Skeletal muscle tissue (tissue), 4 donors: ENCODE measurements around the gene MRPS26. TPM values are rescaled to one million over a fixed set of nuclear protein-coding genes. Genes with fewer than 3 reads are reported as not detected.

Source experiments
- H3K27ac ChIP-seq: one replicate; pipeline ENCODE4 v1.7.0; 2013; ENCODE audit warnings: mild to moderate bottlenecking, low read depth, low read length, inconsistent platforms
- H3K27me3 ChIP-seq, 3 donors: one replicate each; pipeline ENCODE4 v1.7.0; 2013; ENCODE audit warnings: low read length in 3 of 3; ENCODE audit not compliant: control insufficient read depth in 3 of 3, insufficient read depth in 3 of 3
- H3K36me3 ChIP-seq, 3 donors: one replicate each; pipeline ENCODE4 v1.7.0; 2013; ENCODE audit warnings: low read length in 3 of 3; ENCODE audit not compliant: control insufficient read depth in 3 of 3, insufficient read depth in 3 of 3
- H3K4me1 ChIP-seq, 3 donors: one replicate each; pipeline ENCODE4 v1.7.0; 2013; ENCODE audit warnings: low read length in 3 of 3, mild to moderate bottlenecking in 3 of 3; ENCODE audit not compliant: control insufficient read depth in 3 of 3, insufficient read depth in 3 of 3
- H3K4me3 ChIP-seq, 3 donors: one replicate each; pipeline ENCODE4 v1.7.0; 2013; ENCODE audit warnings: low read length in 3 of 3
- H3K9ac ChIP-seq, 3 donors: one replicate each; pipeline ENCODE4 v1.7.0; 2013; ENCODE audit warnings: low read length in 3 of 3, mild to moderate bottlenecking in 3 of 3, moderate library complexity in 2 of 3, low read depth in 1 of 3
- H3K9me3 ChIP-seq, 3 donors: one replicate each; pipeline ENCODE4 v1.7.0; 2013; ENCODE audit warnings: low read length in 3 of 3; ENCODE audit not compliant: control insufficient read depth in 3 of 3
- total RNA-seq: library from RNA; depleted of rRNA; stranded (reverse); fragments of >200 nt; gene quantifications from one replicate; pipeline ENCODE4 v1.2.3, GENCODE V29; 2014
- donor health status: Osteomylitis.

MRPS26 gene
- total RNA-seq, 1 donor from 2014 or later: 25.6 TPM

- Histone ChIP-seq H3K36me3 (no peaks in the 10 kb centered on the region), H3K27ac (no peak within 1 kb of the TSS), H3K9me3 (no peaks in the 10 kb centered on the region), H3K9ac (no peak within 1 kb of the TSS), H3K4me3 (no peak within 1 kb of the TSS), H3K27me3 (peaks cover 22 to 31% (median 25%) of the 10 kb centered on the region in 3 donors), H3K4me1 (peaks cover 9 to 15% (median 10%) of the 10 kb centered on the region in 3 donors)
Measured at GRCh38 chr20:3084283-3084985, 38.6 kb downstream of the MRPS26 start, which contains the start of gene AVP. Gene AVP, minus strand, starts transcription at chr20:3084724. Its CDS starts 50 bp downstream, at chr20:3084674.

DNA sequence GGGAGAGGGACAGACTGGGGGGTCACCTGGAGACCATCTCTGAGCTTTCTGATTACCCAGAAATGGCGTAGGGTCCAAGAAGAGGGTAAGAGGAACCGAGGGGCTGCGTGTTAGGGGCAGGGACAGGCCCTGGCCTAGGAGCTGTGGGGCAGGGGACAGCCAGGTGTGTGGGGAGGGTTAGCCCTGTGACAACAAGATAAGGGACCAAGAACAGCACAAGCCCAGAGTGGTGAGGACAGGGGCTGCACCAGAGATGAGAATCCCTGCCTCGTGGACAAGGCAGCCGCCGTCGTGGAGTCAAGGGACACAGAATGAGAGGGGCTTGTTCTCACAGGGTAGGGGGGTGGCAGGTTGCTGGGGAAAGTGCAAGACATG, 39.1 kb downstream of the MRPS26 start:
- Histone ChIP-seq H3K36me3 (no peaks in the 10 kb centered on the region), H3K9ac (no peak overlapping the region), H3K9me3 (no peaks in the 10 kb centered on the region), H3K27me3 (peaks cover 26 to 31% (median 26%) of the 10 kb centered on the region in 3 donors), H3K4me3 (no peak overlapping the region), H3K27ac (no peak overlapping the region), H3K4me1 (peaks cover 9 to 15% (median 10%) of the 10 kb centered on the region in 3 donors)

- Histone ChIP-seq H3K4me1 (peaks cover 7 to 13% (median 7%) of the 10 kb centered on the region in 3 donors), H3K36me3 (no peaks in the 10 kb centered on the region), H3K4me3 (no peak overlapping the region), H3K27me3 (peaks cover 28 to 34% (median 33%) of the 10 kb centered on the region in 3 donors), H3K27ac (no peak overlapping the region), H3K9me3 (no peaks in the 10 kb centered on the region), H3K9ac (no peak overlapping the region)
Measured at GRCh38 chr20:3085571-3086072, 39.8 kb downstream of the MRPS26 start.

DNA sequence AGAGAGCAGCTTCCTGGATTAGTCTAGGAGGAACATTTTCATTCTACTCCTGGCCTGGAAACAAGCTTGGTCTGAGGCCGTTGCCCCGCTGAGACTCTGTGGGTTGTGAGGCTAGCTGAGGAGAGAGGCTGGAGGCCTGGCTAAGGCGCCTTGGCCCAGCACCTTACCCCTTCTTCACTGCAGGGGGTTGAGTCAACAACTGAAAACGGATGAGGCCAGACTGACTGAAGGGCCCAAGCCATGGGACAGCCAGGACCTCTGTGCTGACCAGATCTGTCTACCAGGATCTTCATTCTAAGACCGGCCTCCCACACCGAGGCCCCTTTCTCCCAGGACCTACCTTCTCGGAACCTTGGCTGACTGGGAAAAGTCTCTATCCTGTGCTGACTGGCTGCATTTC, 42.2 kb downstream of the MRPS26 start:
- no peak overlapping the region for H3K4me3 ChIP-seq
- no peak overlapping the region for H3K27ac ChIP-seq
- peaks cover 26 to 34% (median 30%) of the 10 kb centered on the region in 3 donors for H3K27me3 ChIP-seq
- no peaks in the 10 kb centered on the region for H3K9me3 ChIP-seq
- H3K4me1 ChIP-seq: no peaks in the 10 kb centered on the region
- no peak overlapping the region for H3K9ac ChIP-seq
- no peaks in the 10 kb centered on the region for H3K36me3 ChIP-seq

DNA sequence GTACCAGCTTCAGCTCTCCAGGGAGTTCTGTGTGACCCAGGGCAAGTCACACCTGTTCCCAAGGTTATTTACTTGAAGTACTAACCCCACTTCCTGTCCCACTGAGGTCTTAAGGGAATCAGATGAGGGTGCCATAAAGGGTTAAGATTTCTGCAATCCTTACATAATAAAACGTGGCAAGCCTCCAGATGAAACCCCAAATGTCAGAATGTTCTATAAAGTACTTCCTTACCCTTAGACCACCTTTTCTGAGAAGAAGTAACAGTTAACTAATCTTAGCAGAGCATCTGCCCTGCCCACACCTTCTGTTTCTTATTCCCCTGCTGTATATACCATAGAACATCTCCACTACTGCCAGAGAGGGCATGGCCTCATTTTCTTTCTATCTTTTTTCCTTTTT, 44.7 kb downstream of the MRPS26 start:
- Histone ChIP-seq H3K4me1 (no peaks in the 10 kb centered on the region), H3K36me3 (no peaks in the 10 kb centered on the region), H3K27ac (no peak overlapping the region), H3K27me3 (peaks cover 23 to 26% (median 25%) of the 10 kb centered on the region in 3 donors), H3K4me3 (no peak overlapping the region), H3K9me3 (no peaks in the 10 kb centered on the region), H3K9ac (no peak overlapping the region)

DNA sequence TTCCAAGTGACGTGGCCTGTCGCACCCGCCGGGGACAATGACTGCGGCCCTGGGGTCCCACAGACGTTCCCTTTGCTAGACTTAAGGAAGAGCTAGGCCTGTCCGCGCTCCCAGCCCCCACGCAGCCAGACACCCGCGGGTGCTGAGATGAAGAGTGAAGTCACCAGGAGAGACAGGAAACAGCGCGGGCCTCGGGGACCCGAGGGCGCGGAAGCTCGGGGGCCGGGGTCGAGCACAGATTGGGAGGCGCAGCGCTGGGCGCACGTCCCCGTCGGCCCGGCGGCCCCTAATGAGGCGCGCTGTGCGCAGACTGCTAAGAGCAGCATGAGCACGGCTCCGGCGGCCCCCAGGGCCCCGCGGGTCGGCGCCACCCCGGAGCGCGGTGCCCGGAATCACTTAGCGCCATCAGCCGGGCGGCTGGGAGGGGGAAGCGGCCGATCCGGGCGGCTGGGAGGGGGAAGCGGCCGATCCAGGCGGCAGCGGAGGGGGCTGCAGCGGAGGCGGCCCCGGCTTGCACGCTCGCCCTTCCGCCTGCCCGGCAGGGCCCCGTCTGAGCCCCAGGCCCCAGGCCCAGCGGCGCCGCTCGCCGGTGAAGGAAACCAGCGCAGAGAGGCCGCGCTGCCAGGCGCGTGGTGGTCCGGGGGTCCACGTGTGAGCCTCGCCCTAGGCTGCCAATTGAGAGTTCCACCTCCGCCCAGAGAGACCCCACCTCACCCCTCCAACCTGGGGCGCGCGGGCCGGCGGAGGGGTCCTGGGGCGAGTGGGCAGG, 46.9 kb downstream of the MRPS26 start:
- no peaks in the 10 kb centered on the region for H3K36me3 ChIP-seq
- peak overlapping the region in 1 of 3 donors; percentile 35 for H3K4me3 ChIP-seq
- H3K9ac ChIP-seq: no peak overlapping the region
- H3K9me3 ChIP-seq: no peaks in the 10 kb centered on the region
- peaks cover 23 to 26% (median 25%) of the 10 kb centered on the region in 3 donors for H3K27me3 ChIP-seq
- H3K27ac ChIP-seq: no peak overlapping the region
- H3K4me1 ChIP-seq: no peaks in the 10 kb centered on the region

GRCh38 chr20:3093861-3094361, 48.1 kb downstream of the MRPS26 start:
- Histone ChIP-seq H3K9ac (no peak overlapping the region), H3K4me1 (no peaks in the 10 kb centered on the region), H3K4me3 (no peak overlapping the region), H3K9me3 (no peaks in the 10 kb centered on the region), H3K27ac (no peak overlapping the region), H3K27me3 (peaks cover 23 to 26% (median 25%) of the 10 kb centered on the region in 3 donors), H3K36me3 (no peaks in the 10 kb centered on the region)

DNA sequence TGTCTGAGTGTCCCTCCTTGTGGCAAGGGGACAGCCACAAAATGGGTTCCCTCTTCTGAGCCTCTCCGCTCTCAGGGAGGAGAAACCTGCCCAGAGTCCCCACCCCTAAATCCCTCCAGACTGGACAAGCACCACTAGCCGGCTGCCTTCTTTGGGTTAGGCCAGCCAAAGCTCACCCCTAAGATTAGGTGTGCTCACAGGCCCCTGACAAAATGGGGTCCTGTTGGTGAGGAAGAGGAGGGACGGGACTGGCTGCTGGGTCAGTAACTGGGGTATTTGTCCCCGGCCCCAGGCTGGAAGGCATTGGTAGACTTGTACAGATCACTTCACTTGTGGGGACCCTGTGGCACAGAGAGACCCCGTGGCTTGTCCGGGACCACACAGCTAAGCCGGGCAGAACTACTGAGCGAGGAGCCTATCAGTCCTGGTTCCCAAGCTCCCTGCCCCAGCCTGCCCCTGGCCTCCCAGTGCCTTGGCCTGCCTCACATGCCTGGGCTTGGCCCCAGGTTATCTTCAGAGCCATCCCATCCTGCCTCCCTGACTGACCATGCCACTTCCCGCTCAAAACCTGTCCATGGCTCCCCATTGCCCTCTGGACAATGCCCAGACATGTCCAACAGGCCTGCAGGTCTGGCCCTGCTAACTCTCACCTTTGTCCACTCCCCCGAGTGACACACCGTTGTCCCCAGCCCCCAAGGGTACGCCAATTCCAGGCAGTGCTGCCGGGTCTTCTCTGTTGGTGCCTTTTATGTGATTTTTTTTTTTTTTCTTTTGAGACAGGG, 49.2 kb downstream of the MRPS26 start:
- H3K27ac ChIP-seq: no peak overlapping the region
- no peaks in the 10 kb centered on the region for H3K36me3 ChIP-seq
- no peak overlapping the region for H3K4me3 ChIP-seq
- H3K9me3 ChIP-seq: no peaks in the 10 kb centered on the region
- H3K9ac ChIP-seq: no peak overlapping the region
- H3K27me3 ChIP-seq: peaks cover 19 to 25% (median 24%) of the 10 kb centered on the region in 3 donors
- no peaks in the 10 kb centered on the region for H3K4me1 ChIP-seq
